ENCODE measurements around the gene FGFBP3. TPM values are rescaled to one million over a fixed set of nuclear protein-coding genes. Genes with fewer than 3 reads are reported as not detected.
A peak's percentile ranks its signal among the peaks of the same experiment; 100 is the strongest.

FGFBP3 gene
- total and polyA plus RNA-seq, 2 of the 13 experiments (the other 11 are each of a cell fraction or from before 2014, with no cell fraction given) = 0.50 to 2.0 TPM

GRCh38 chr10:91901784-91902677 is 7.3 kb downstream of the FGFBP3 start (continued):
- TF ChIP-seq PAXIP1 (CRISPR knock-in tag; conservative IDR thresholded peaks at IDR 0.05) (peak; percentile 59), ZNF644 (CRISPR knock-in tag; IDR thresholded peaks at IDR 0.05; ENCODE audit: low read depth) (0 out of 2 replicates have a peak, but pooled peaks have one; percentile 10), ELF3 (CRISPR knock-in tag; IDR thresholded peaks at IDR 0.05) (peak; percentile 77), ETV5 (CRISPR knock-in tag; IDR thresholded peaks at IDR 0.05; ENCODE audit: borderline replicate concordance) (peak; percentile 83; the same call in 1 of the 2 replicates), ARID3A (IDR thresholded peaks at IDR 0.05; ENCODE audit: low read depth, low read length) (0 out of 2 replicates have a peak, but pooled peaks have one; percentile 9), ZBTB1 (CRISPR knock-in tag; IDR thresholded peaks at IDR 0.05; ENCODE audit: borderline replicate concordance) (no peak), CREB1 (IDR thresholded peaks at IDR 0.05) (peak; percentile 63), CREB1 (CRISPR knock-in tag; IDR thresholded peaks at IDR 0.05) (peak; percentile 53; the same call in 1 of the 2 replicates), SAP130 (CRISPR knock-in tag; IDR thresholded peaks at IDR 0.05; ENCODE audit: low read depth) (peak; percentile 52), FOXK1 (CRISPR knock-in tag; IDR thresholded peaks at IDR 0.05; ENCODE audit: borderline replicate concordance, low read depth) (peak; percentile 57; the same call in 1 of the 2 replicates), NR2F6 (IDR thresholded peaks at IDR 0.05) (no peak), NR2F6 (CRISPR knock-in tag; IDR thresholded peaks at IDR 0.05) (0 out of 2 replicates have a peak, but pooled peaks have one; percentile 25), ZNF253 (CRISPR knock-in tag; IDR thresholded peaks at IDR 0.05; ENCODE audit: borderline replicate concordance) (no peak), NCOA5 (CRISPR knock-in tag; IDR thresholded peaks at IDR 0.05) (no peak), KDM5B (CRISPR knock-in tag; IDR thresholded peaks at IDR 0.05; ENCODE audit: borderline replicate concordance) (no peak), ZNF280B (CRISPR knock-in tag; IDR thresholded peaks at IDR 0.05; ENCODE audit: borderline replicate concordance) (no peak), BHLHE40 (IDR thresholded peaks at IDR 0.05; ENCODE audit: low read length) (no peak), KDM1A (CRISPR knock-in tag; IDR thresholded peaks at IDR 0.05) (no peak), DRAP1 (CRISPR knock-in tag; IDR thresholded peaks at IDR 0.05) (0 out of 2 replicates have a peak, but pooled peaks have one; percentile 12), MAX (IDR thresholded peaks at IDR 0.05) (0 out of 2 replicates have a peak, but pooled peaks have one; percentile 0), CBX2 (IDR thresholded peaks at IDR 0.05; ENCODE audit: low read depth, low read length) (no peak), CBX2 (CRISPR knock-in tag; IDR thresholded peaks at IDR 0.05; ENCODE audit: low read depth) (no peak), ZKSCAN1 (IDR thresholded peaks at IDR 0.05; ENCODE audit: low read length) (no peak), ZSCAN25 (CRISPR knock-in tag; IDR thresholded peaks at IDR 0.05) (no peak)

Measured in HepG2 (cell line).